ENCODE results near the gene SERINC1.

Gene SERINC1

DNA sequence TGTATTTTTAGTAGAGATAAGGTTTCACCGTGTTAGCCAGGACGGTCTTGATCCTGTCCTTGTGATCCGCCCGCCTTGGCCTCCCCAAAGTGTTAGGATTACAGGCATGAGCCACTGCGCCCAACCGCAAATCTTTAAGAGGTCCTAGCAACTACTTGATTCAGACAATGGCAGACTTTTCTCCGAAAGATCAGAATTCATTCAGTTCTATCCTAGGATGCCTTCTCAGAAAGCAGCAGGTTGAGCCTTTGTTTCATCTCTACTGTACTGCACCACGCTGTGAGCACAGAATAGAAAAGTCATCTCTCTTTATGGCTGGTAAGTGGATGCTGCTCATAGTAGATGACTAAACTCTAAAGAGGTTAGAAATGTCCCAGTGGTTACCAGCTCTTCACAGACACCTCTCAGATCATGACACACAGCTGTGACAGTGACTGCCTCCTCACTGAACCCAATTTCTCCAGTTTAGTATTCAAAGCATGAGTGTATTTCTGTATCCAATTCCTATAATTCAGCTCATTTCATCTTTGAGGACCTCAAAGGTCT lies 78.2 kb downstream of the SERINC1 start:
- DNase-seq (ENCODE audit: low spot score): no peak
